Adrenal gland (tissue), 12 donors: Measurements from ENCODE around the gene GALNTL6. TPM values are rescaled to one million over a fixed set of nuclear protein-coding genes. Genes with fewer than 3 reads are reported as not detected.

Experiments
- DNase-seq, 7 donors: peaks; one replicate each; pipeline ENCODE4 v3.0.0-alpha.2; 2019 to 2020
- H3K27ac ChIP-seq, 5 donors: fragments of 200-600 bp; sonication (generic) in 4 of 5; 1 replicate in 3 of 5; 2 replicates in 2 of 5; pipeline versions ENCODE4 v1.5.1 to v1.8.0; 2016 to 2020; ENCODE audit warnings: mild to moderate bottlenecking in 1 of 5
- H3K27me3 ChIP-seq: fragments of 200-600 bp; 2 replicates; pipeline ENCODE4 v1.8.0; 2021
- H3K36me3 ChIP-seq, 2 donors: fragments of 200-600 bp; replicated peaks in 1 of 2; 1 replicate in 1 of 2; 2 replicates in 1 of 2; pipeline versions ENCODE4 v1.5.1 to v1.8.0; 2018 to 2022
- H3K4me1 ChIP-seq, 2 donors: fragments of 200-600 bp; replicated peaks in 1 of 2; 1 replicate in 1 of 2; 2 replicates in 1 of 2; pipeline versions ENCODE4 v1.5.1 to v1.8.0; 2018 to 2021
- H3K4me3 ChIP-seq, 4 donors: fragments of 200-600 bp; sonication (generic) in 3 of 4; one replicate each; pipeline ENCODE4 v1.5.1; 2016 to 2018
- H3K9me3 ChIP-seq, 3 donors: fragments of 200-600 bp; sonication (generic) in 1 of 3; replicated peaks in 1 of 3; 1 replicate in 2 of 3; 2 replicates in 1 of 3; pipeline versions ENCODE4 v1.5.1 to v1.8.0; 2016 to 2021
- CTCF ChIP-seq, 6 experiments: fragments of 450-650 bp in 4 of 6; fragments of 200-600 bp in 2 of 6; sonication (generic) in 1 of 6; IDR thresholded peaks; 1 replicate in 5 of 6; 2 replicates in 1 of 6; pipeline versions ENCODE4 v1.5.1 to v1.8.0; 2016 to 2021; ENCODE audit warnings: antibody characterized with exemption in 6 of 6, mild to moderate bottlenecking in 2 of 6, moderate library complexity in 1 of 6
- POLR2A ChIP-seq, 2 donors: fragments of 450-650 bp; IDR thresholded peaks; one replicate each; pipeline ENCODE4 v1.6.1; 2017; ENCODE audit warnings: antibody characterized with exemption in 2 of 2, mild to moderate bottlenecking in 2 of 2, moderate library complexity in 1 of 2
- WGBS, 4 donors: extraction: QIAGEN DNeasy Blood & Tissue Kit in 2 of 4; methylation state at CpG; one replicate each; pipeline versions ENCODE4 v1.1.5 to v1.1.7; 2013 to 2017; 5-methylcytosine and 5-hydroxymethylcytosine counted together
- intact Hi-C, 2 donors: fragments of 100-400 bp; cut with DNase I; formaldehyde crosslinking; loops; one replicate each; pipeline versions ENCODE4 v1.14.1 to v1.15.0; 2022 to 2023
- polyA plus RNA-seq, 3 donors: library from polyadenylated mRNA; stranded (reverse); fragments of 200-250 nt in 2 of 3; fragments of 350-450 nt in 1 of 3; fragmentation: Illumina TruSeq in 1 of 3; extraction: RNeasy Lipid Tissue Mini Kit (QIAGEN cat#74804) in 1 of 3; gene quantifications; one replicate each; pipeline ENCODE4 v1.2.3, GENCODE V29; 2013 to 2014
- total RNA-seq, 9 donors: library from RNA; depleted of rRNA in 4 of 9; stranded (reverse); fragments of >200 nt in 4 of 9; fragments of 120-200 nt in 1 of 9; fragmentation: NEBNext Ultra II Directional in 1 of 9; extraction: Animal tissue kit (Norgen Biotek cat#: 25700) in 1 of 9; gene quantifications; one replicate each; pipeline versions ENCODE4 v1.1.0 to v1.2.4, GENCODE V29; 2013 to 2023
- donor health status: healthy with polysubstance abuse.
- donor health status: Bipolar disorder and iron deficiency.
- donor health status: DM: yes; HTN: yes; CAD: no.
- donor health status: DM: no; HTN: no; CAD: no.
- donor health status: DM: no; HTN: no; CAD: no.
- donor health status: DM: yes; HTN: yes; CAD: no.

GALNTL6 gene
- total and polyA plus RNA-seq, 12 donors: 0.10 to 0.96 (median 0.42) TPM; not detected in 1

GRCh38 chr4:171785388-171785787 is 27.8 kb upstream of the GALNTL6 start:
- intact Hi-C loops: no loop called here

GRCh38 chr4:171793723-171794122 is 19.5 kb upstream of the GALNTL6 start:
- H3K4me1 ChIP-seq: no peaks in the 10 kb centered on the region
- H3K9me3 ChIP-seq: no peaks in the 10 kb centered on the region
- H3K27ac ChIP-seq: no peak overlapping the region
- H3K36me3 ChIP-seq: no peaks in the 10 kb centered on the region
- no peaks in the 10 kb centered on the region for H3K27me3 ChIP-seq
- no peak for TF ChIP-seq POLR2A (IDR thresholded peaks at IDR 0.05)
- TF ChIP-seq CTCF (IDR thresholded peaks at IDR 0.05): no peak
- H3K4me3 ChIP-seq: no peak overlapping the region
- WGBS, 4 donors: 45 to 72% (median 62%) methylated on average over 5 of the region's 5 CpGs
- intact Hi-C loops: no loop called here
- DNase-seq: no peak

More at GRCh38 chr4:171785388-171785787, 27.8 kb upstream of the GALNTL6 start:
- WGBS, 4 donors: 54 to 63% (median 58%) methylated on average over 3 of the region's 3 CpGs
- TF ChIP-seq POLR2A (IDR thresholded peaks at IDR 0.05): no peak
- no peak for TF ChIP-seq CTCF (IDR thresholded peaks at IDR 0.05)
- no peak overlapping the region for H3K4me3 ChIP-seq
- DNase-seq: no peak
- no peak overlapping the region for H3K27ac ChIP-seq
- H3K36me3 ChIP-seq: no peaks in the 10 kb centered on the region
- H3K9me3 ChIP-seq: no peaks in the 10 kb centered on the region
- no peaks in the 10 kb centered on the region for H3K27me3 ChIP-seq
- H3K4me1 ChIP-seq: no peaks in the 10 kb centered on the region

DNA sequence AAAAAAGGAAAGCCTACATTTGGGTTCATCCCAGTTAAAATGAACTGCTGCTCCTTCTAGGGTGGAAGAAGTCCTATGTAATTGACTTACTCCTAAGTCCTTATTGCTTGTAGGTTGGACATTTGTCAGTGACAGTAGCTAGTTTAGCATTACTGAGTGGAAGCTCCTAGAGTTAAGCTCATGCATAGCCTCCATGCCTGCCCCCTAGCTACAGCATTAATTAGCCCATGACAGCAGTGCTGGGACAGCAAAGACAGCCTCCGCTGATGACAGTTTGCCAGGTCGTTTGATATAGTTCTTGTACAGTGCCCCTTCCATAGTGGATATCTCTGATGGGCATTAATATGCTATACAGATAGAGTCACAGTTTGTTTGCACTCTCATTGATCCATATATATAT is 18.7 kb upstream of the GALNTL6 start:
- intact Hi-C loops: no loop called here
- Histone ChIP-seq H3K36me3 (no peaks in the 10 kb centered on the region), H3K4me3 (no peak overlapping the region), H3K4me1 (no peaks in the 10 kb centered on the region), H3K27me3 (no peaks in the 10 kb centered on the region), H3K27ac (no peak overlapping the region), H3K9me3 (no peaks in the 10 kb centered on the region)
- 81 to 86% (median 84%) methylated on average over 2 of the region's 2 CpGs for WGBS, 4 donors
- no peak for DNase-seq
- TF ChIP-seq POLR2A (IDR thresholded peaks at IDR 0.05): no peak
- TF ChIP-seq CTCF (IDR thresholded peaks at IDR 0.05): no peak

- H3K27me3 ChIP-seq: peaks cover 28% of the 10 kb centered on the region
- H3K4me3 ChIP-seq: no peak overlapping the region
- 58 to 71% (median 65%) methylated on average over 1 of the region's 1 CpG for WGBS, 4 donors
- intact Hi-C loops: no loop called here
- no peaks in the 10 kb centered on the region for H3K9me3 ChIP-seq
- DNase-seq: no peak
- H3K36me3 ChIP-seq: no peaks in the 10 kb centered on the region
- no peak overlapping the region for H3K27ac ChIP-seq
- TF ChIP-seq CTCF (IDR thresholded peaks at IDR 0.05) (no peak), POLR2A (IDR thresholded peaks at IDR 0.05) (no peak)
- H3K4me1 ChIP-seq: no peaks in the 10 kb centered on the region
Observed at GRCh38 chr4:171809854-171810253, 3.4 kb upstream of the GALNTL6 start.
